GM10266 (cell line): ENCODE measurements around the gene CDC73.

Source experiments
- DNase-seq: peaks from one replicate; pipeline ENCODE4 v3.0.0; 2012; ENCODE audit errors: extremely low spot score
- CTCF ChIP-seq: IDR thresholded peaks from 2 replicates; pipeline ENCODE4 v1.5.1; 2012; ENCODE audit warnings: mild to moderate bottlenecking, low read depth; ENCODE audit not compliant: control insufficient read depth, insufficient read depth; ENCODE audit errors: missing control alignments

Gene CDC73

GRCh38 chr1:193201021-193201420, 79.2 kb downstream of the CDC73 start:
- no peak for TF ChIP-seq CTCF
- DNase-seq: no peak

GRCh38 chr1:193210996-193211395, 89.2 kb downstream of the CDC73 start:
- no peak for DNase-seq
- no peak for TF ChIP-seq CTCF

- DNase-seq: no peak
- TF ChIP-seq CTCF: no peak
Measured at GRCh38 chr1:193211539-193211938, 89.7 kb downstream of the CDC73 start.

GRCh38 chr1:193212637-193213036, 90.8 kb downstream of the CDC73 start:
- no peak for DNase-seq
- no peak for TF ChIP-seq CTCF

GRCh38 chr1:193213998-193214397, 92.2 kb downstream of the CDC73 start:
- DNase-seq: no peak

GRCh38 chr1:193216920-193217319, 95.1 kb downstream of the CDC73 start:
- TF ChIP-seq CTCF: no peak
- DNase-seq: no peak

More at GRCh38 chr1:193213998-193214397, 92.2 kb downstream of the CDC73 start:
- TF ChIP-seq CTCF: no peak

- no peak for TF ChIP-seq CTCF
- DNase-seq: no peak
Measured at GRCh38 chr1:193219391-193219790, 97.6 kb downstream of the CDC73 start.

GRCh38 chr1:193221651-193222050, 99.8 kb downstream of the CDC73 start:
- TF ChIP-seq CTCF: no peak
- no peak for DNase-seq
